GM23248 (cell line): ENCODE data around the gene RNF19B. TPM values are rescaled to one million over a fixed set of nuclear protein-coding genes. Genes with fewer than 3 reads are reported as not detected.

Experiments used
- DNase-seq: peaks from one replicate; pipeline ENCODE4 v3.0.0-alpha.2; 2015
- H2AFZ ChIP-seq: fragments of 200-600 bp; sonication (generic); 2 replicates; pipeline ENCODE4 v1.6.1; 2016; ENCODE audit warnings: antibody characterized with exemption
- H3F3A ChIP-seq: fragments of 200-600 bp; sonication (generic); 2 replicates; pipeline ENCODE4 v1.6.1; 2016; ENCODE audit warnings: mild to moderate bottlenecking, antibody characterized with exemption, mixed run types; ENCODE audit not compliant: insufficient read depth
- H3K27ac ChIP-seq: fragments of 200-600 bp; sonication (generic); 2 replicates; pipeline ENCODE4 v1.5.1; 2016; ENCODE audit warnings: mild to moderate bottlenecking
- H3K27me3 ChIP-seq: fragments of 200-600 bp; sonication (generic); replicated peaks from 2 replicates; pipeline ENCODE4 v1.6.1; 2016; ENCODE audit warnings: mild to moderate bottlenecking; ENCODE audit not compliant: insufficient read depth
- H3K36me3 ChIP-seq: fragments of 200-600 bp; sonication (generic); 2 replicates; pipeline ENCODE4 v1.6.1; 2016; ENCODE audit warnings: low read depth, mild to moderate bottlenecking
- H3K4me1 ChIP-seq: fragments of 200-600 bp; sonication (generic); 2 replicates; pipeline ENCODE4 v1.6.1; 2016; ENCODE audit warnings: mild to moderate bottlenecking; ENCODE audit not compliant: insufficient read depth
- H3K4me2 ChIP-seq: fragments of 200-600 bp; sonication (generic); one replicate; pipeline ENCODE4 v1.6.1; 2016; ENCODE audit warnings: mild to moderate bottlenecking; ENCODE audit not compliant: unreplicated experiment
- H3K4me3 ChIP-seq: fragments of 200-600 bp; sonication (generic); 2 replicates; pipeline ENCODE4 v1.5.1; 2016; ENCODE audit warnings: mild to moderate bottlenecking
- H3K79me2 ChIP-seq: fragments of 200-600 bp; sonication (generic); 2 replicates; pipeline ENCODE4 v1.6.1; 2016; ENCODE audit warnings: mild to moderate bottlenecking; ENCODE audit not compliant: insufficient read depth
- H3K9ac ChIP-seq: fragments of 200-600 bp; sonication (generic); 2 replicates; pipeline ENCODE4 v1.6.1; 2016; ENCODE audit warnings: mild to moderate bottlenecking
- H3K9me2 ChIP-seq: fragments of 200-600 bp; sonication (generic); 2 replicates; pipeline ENCODE4 v1.6.1; 2016; ENCODE audit warnings: mixed run types, mild to moderate bottlenecking, moderate library complexity; ENCODE audit not compliant: insufficient read depth
- H3K9me3 ChIP-seq: fragments of 200-600 bp; sonication (generic); one replicate; pipeline ENCODE4 v1.6.1; 2017; ENCODE audit warnings: low read depth
- H4K20me1 ChIP-seq: fragments of 200-600 bp; sonication (generic); 2 replicates; pipeline ENCODE4 v1.6.0; 2016; ENCODE audit not compliant: insufficient read depth
- EZH2 ChIP-seq: fragments of 200-600 bp; sonication (generic); IDR thresholded peaks from 2 replicates; pipeline ENCODE4 v1.6.1; 2018; ENCODE audit warnings: antibody characterized with exemption, mild to moderate bottlenecking; ENCODE audit not compliant: insufficient read depth, poor library complexity, severe bottlenecking
- EZH2phosphoT487 ChIP-seq: fragments of 200-600 bp; sonication (generic); IDR thresholded peaks from 2 replicates; pipeline ENCODE4 v1.6.1; 2018; ENCODE audit warnings: antibody characterized with exemption, moderate library complexity, mild to moderate bottlenecking, low read depth; ENCODE audit not compliant: insufficient read depth
- WGBS, 2 experiments: methylation state at CpG; one replicate each; pipeline ENCODE4 v1.1.6; 2015 to 2017; ENCODE audit warnings: low lambda C conversion rate in 2 of 2, low coverage in 1 of 2; ENCODE audit errors: missing lambda C conversion rate in 2 of 2; 5-methylcytosine and 5-hydroxymethylcytosine counted together
- in situ Hi-C: fragments of 300-500 bp; cut with MboI; formaldehyde crosslinking; loops from 2 replicates; pipeline ENCODE4 v1.15.0; 2020
- polyA plus RNA-seq: library from polyadenylated mRNA; unstranded; fragments of >200 nt; fragmentation: Nextera tagmentation; extraction: Ambion mirVana; gene quantifications from 2 replicates; pipeline ENCODE4 v1.2.1, GENCODE V29; 2016
- total RNA-seq: library from RNA; depleted of rRNA; stranded (reverse); fragments of >200 nt; shearing (Covaris generic); gene quantifications from 2 replicates; pipeline ENCODE4 v1.2.3, GENCODE V29; 2014

The RNF19B gene
- total and polyA plus RNA-seq, 2 experiments from 2014 or later, result 1.5 to 11.1 TPM

- Histone ChIP-seq H3K27ac (peak overlapping the region; percentile 24), H3K79me2 (peaks cover 48% of the 10 kb centered on the region), H3F3A (0 out of 2 replicates have a peak, but pooled peaks cover 8% of the 10 kb centered on the region), H3K9me2 (no peaks in the 10 kb centered on the region), H4K20me1 (0 out of 2 replicates have a peak, but pooled peaks cover 3% of the 10 kb centered on the region), H2AFZ (no peak overlapping the region), H3K9me3 (no peaks in the 10 kb centered on the region), H3K4me2 (peak overlapping the region; percentile 16), H3K27me3 (no peaks in the 10 kb centered on the region), H3K4me1 (peaks cover 22% of the 10 kb centered on the region), H3K36me3 (peaks cover 20% of the 10 kb centered on the region), H3K9ac (no peak overlapping the region), H3K4me3 (no peak overlapping the region)
- 11 to 32% methylated on average over 1 of the region's 1 CpG for WGBS, 2 experiments
- TF ChIP-seq EZH2phosphoT487, result no peak
- no peak for TF ChIP-seq EZH2
- DNase-seq, result peak; percentile 59
- in situ Hi-C loops, result no loop called here
These were observed 15.7 kb downstream of the RNF19B start for GRCh38 chr1:32948905-32949304.

GRCh38 chr1:32948390-32948722 lies 16.3 kb downstream of the RNF19B start:
- Histone ChIP-seq H3K9me3 (no peaks in the 10 kb centered on the region), H3K4me3 (no peak overlapping the region), H3K27me3 (no peaks in the 10 kb centered on the region), H4K20me1 (0 out of 2 replicates have a peak, but pooled peaks cover 3% of the 10 kb centered on the region), H3F3A (0 out of 2 replicates have a peak, but pooled peaks cover 3% of the 10 kb centered on the region), H2AFZ (no peak overlapping the region), H3K36me3 (peaks cover 24% of the 10 kb centered on the region), H3K4me2 (no peak overlapping the region), H3K9me2 (no peaks in the 10 kb centered on the region), H3K27ac (peak overlapping the region; percentile 24), H3K4me1 (peaks cover 17% of the 10 kb centered on the region), H3K79me2 (peaks cover 48% of the 10 kb centered on the region), H3K9ac (no peak overlapping the region)
- in situ Hi-C loops, result no loop called here
- 19 to 30% methylated on average over 1 of the region's 1 CpG for WGBS, 2 experiments
- DNase-seq, result no peak
- TF ChIP-seq EZH2 (no peak), EZH2phosphoT487 (no peak)

- H2AFZ ChIP-seq, result no peak overlapping the region
- no peak for TF ChIP-seq EZH2
- no peak overlapping the region for H3K9ac ChIP-seq
- peaks cover 48% of the 10 kb centered on the region for H3K79me2 ChIP-seq
- peaks cover 13% of the 10 kb centered on the region; the same call in 1 of the 2 replicates for H3K4me1 ChIP-seq
- 90 to 91% methylated on average over 6 of the region's 6 CpGs for WGBS, 2 experiments
- H3K27me3 ChIP-seq, result no peaks in the 10 kb centered on the region
- H3K9me2 ChIP-seq, result no peaks in the 10 kb centered on the region
- no peaks in the 10 kb centered on the region for H3F3A ChIP-seq
- in situ Hi-C loops, result no loop called here
- no peaks in the 10 kb centered on the region for H4K20me1 ChIP-seq
- H3K36me3 ChIP-seq, result peaks cover 28% of the 10 kb centered on the region
- no peak for DNase-seq
- no peaks in the 10 kb centered on the region for H3K9me3 ChIP-seq
- H3K27ac ChIP-seq, result no peak overlapping the region
- H3K4me3 ChIP-seq, result no peak overlapping the region
- no peak overlapping the region for H3K4me2 ChIP-seq
These were observed 16.8 kb downstream of the RNF19B start for GRCh38 chr1:32947669-32948389.

GRCh38 chr1:32946413-32946812 lies 18.2 kb downstream of the RNF19B start:
- no peak for DNase-seq
- TF ChIP-seq EZH2phosphoT487 (no peak), EZH2 (no peak)
- Histone ChIP-seq H3K9ac (no peak overlapping the region), H3K36me3 (peaks cover 36% of the 10 kb centered on the region), H3K9me3 (no peaks in the 10 kb centered on the region), H3K27me3 (no peaks in the 10 kb centered on the region), H3K4me3 (no peak overlapping the region), H4K20me1 (no peaks in the 10 kb centered on the region), H2AFZ (no peak overlapping the region), H3K4me1 (peaks cover 13% of the 10 kb centered on the region; the same call in 1 of the 2 replicates), H3K9me2 (no peaks in the 10 kb centered on the region), H3K27ac (no peak overlapping the region), H3K79me2 (peaks cover 36% of the 10 kb centered on the region), H3K4me2 (no peak overlapping the region), H3F3A (no peaks in the 10 kb centered on the region)
- 86 to 97% methylated on average over 2 of the region's 2 CpGs for WGBS, 2 experiments
- in situ Hi-C loops, result no loop called here

GRCh38 chr1:32944180-32944579 lies 20.4 kb downstream of the RNF19B start:
- no peak overlapping the region for H3K4me3 ChIP-seq
- peaks cover 26% of the 10 kb centered on the region for H3K4me1 ChIP-seq
- peaks cover 14% of the 10 kb centered on the region; the same call in 1 of the 2 replicates for H3K79me2 ChIP-seq
- H3K27me3 ChIP-seq, result no peaks in the 10 kb centered on the region
- in situ Hi-C loops, result no loop called here
- H2AFZ ChIP-seq, result no peak overlapping the region
- no peak overlapping the region for H3K9ac ChIP-seq
- DNase-seq, result no peak
- H3K4me2 ChIP-seq, result no peak overlapping the region
- peaks cover 36% of the 10 kb centered on the region for H3K36me3 ChIP-seq
- no peak overlapping the region for H3K27ac ChIP-seq
- no peaks in the 10 kb centered on the region for H4K20me1 ChIP-seq
- no peaks in the 10 kb centered on the region for H3K9me2 ChIP-seq
- H3K9me3 ChIP-seq, result no peaks in the 10 kb centered on the region
- H3F3A ChIP-seq, result peaks cover 19% of the 10 kb centered on the region
- no peak for TF ChIP-seq EZH2phosphoT487
- TF ChIP-seq EZH2, result no peak
